Rectal smooth muscle tissue (tissue), 1 donor: ENCODE measurements around the gene ZCCHC3.

ENCODE experiments used
- H3K27ac ChIP-seq: one replicate; pipeline ENCODE4 v1.7.0; 2013; ENCODE audit warnings: low read depth, low read length, inconsistent platforms
- H3K27me3 ChIP-seq: one replicate; pipeline ENCODE4 v1.7.0; 2013; ENCODE audit warnings: low read length; ENCODE audit not compliant: control insufficient read depth, insufficient read depth
- H3K36me3 ChIP-seq: one replicate; pipeline ENCODE4 v1.7.0; 2013; ENCODE audit warnings: low read length; ENCODE audit not compliant: control insufficient read depth, insufficient read depth
- H3K4me1 ChIP-seq: one replicate; pipeline ENCODE4 v1.7.0; 2013; ENCODE audit warnings: low read length; ENCODE audit not compliant: control insufficient read depth, insufficient read depth
- H3K4me3 ChIP-seq: one replicate; pipeline ENCODE4 v1.7.0; 2013; ENCODE audit warnings: low read length
- H3K9ac ChIP-seq: one replicate; pipeline ENCODE4 v1.7.0; 2013; ENCODE audit warnings: low read length

The ZCCHC3 gene

GRCh38 chr20:346640-347316 is 49.4 kb downstream of the ZCCHC3 start, which contains the start of gene NRSN2:
TSS of gene NRSN2 (plus strand) at chr20:347111. CDS start at chr20:349644, 2,533 bp downstream.
- Histone ChIP-seq H3K27me3 (no peaks in the 10 kb centered on the region), H3K27ac (peak within 1 kb of the TSS; percentile 98), H3K36me3 (no peaks in the 10 kb centered on the region), H3K4me1 (no peaks in the 10 kb centered on the region), H3K9ac (peak within 1 kb of the TSS; percentile 94), H3K4me3 (peak within 1 kb of the TSS; percentile 92)

- Histone ChIP-seq H3K9ac (no peak overlapping the region), H3K36me3 (no peaks in the 10 kb centered on the region), H3K27ac (peak overlapping the region; percentile 98), H3K27me3 (no peaks in the 10 kb centered on the region), H3K4me3 (peak overlapping the region; percentile 92), H3K4me1 (no peaks in the 10 kb centered on the region)
Measured at GRCh38 chr20:347317-347639, 49.9 kb downstream of the ZCCHC3 start.

DNA sequence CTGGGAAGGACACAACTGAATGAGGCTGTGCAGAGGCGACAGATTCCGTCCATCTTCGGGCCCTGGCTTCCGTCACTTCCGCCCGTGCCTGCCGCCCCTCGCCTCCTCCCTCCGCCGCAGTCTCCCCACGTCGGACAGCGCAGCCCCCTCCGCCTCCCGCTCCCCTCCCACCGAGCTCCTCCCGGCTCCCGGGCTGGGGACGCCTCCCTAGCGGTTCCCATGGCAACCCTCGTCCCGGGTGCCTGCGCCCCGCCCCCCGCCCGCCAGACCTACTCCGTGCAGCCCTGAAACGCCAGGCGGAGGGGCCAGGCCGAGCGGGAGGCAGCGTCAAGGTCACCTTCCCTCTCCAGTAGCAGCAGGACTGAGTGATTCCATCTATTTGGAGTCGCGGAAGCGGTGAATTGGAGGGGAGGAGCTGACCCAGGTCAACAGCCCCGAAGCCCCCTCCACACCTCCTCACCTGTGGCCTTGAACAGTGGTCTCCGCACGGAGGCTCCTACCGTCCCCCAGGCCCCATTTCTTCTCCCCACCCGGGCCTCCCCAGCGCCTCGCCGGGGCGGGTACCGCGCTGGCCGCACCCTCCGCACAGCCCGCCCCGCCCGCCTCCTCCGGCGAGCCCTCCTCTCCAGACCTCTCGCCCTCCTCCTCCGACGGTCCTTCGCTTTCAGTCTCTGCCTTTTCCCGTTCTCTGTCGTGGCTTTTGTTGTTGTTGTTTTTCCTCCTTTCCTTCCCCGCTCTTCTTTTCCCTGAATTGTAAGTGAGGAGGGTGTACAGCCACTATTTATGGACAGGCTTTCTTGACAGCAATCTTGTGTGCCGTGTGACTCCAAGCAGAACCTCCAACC is 50.5 kb downstream of the ZCCHC3 start:
- Histone ChIP-seq H3K27ac (peak overlapping the region; percentile 98), H3K4me1 (no peaks in the 10 kb centered on the region), H3K9ac (peak overlapping the region; percentile 94), H3K36me3 (no peaks in the 10 kb centered on the region), H3K4me3 (peak overlapping the region; percentile 92), H3K27me3 (no peaks in the 10 kb centered on the region)

DNA sequence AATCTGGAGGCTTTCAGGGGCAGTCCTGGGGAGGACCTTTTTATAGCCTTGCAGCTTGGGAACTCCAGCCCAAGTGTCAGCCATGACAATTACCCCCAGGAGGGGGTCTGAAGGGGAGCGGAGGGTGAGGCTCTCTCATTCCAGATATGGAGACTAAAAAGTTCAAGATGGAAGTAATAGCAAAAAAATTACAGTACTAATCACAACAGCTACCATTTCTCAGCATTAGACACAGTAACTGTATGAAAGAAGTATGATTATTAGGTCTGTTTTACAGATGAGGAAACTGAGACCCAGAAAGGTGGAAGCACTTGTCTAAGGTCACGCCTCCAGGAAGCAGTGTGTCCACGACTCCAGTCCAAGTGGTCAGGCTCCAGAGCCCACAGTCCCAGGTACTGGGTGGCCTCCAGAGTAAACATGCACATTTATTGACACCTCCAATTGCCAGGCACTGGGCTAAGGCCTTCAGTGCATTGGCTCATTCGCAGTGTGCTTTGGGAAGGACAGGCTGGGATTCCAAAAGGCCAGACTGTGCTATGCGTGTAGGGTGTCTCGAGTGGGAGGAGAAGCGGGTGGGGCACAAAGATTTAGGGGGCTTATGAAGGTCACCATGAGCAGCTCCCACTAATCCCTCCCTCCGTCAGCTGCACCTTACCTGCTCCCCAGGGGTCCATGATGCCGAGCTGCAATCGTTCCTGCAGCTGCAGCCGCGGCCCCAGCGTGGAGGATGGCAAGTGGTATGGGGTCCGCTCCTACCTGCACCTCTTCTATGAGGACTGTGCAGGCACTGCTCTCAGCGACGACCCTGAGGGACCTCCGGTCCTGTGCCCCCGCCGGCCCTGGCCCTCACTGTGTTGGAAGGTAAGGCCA is 51.8 kb downstream of the ZCCHC3 start:
- Histone ChIP-seq H3K27me3 (no peaks in the 10 kb centered on the region), H3K27ac (peak overlapping the region; percentile 98), H3K9ac (no peak overlapping the region), H3K36me3 (no peaks in the 10 kb centered on the region), H3K4me1 (no peaks in the 10 kb centered on the region), H3K4me3 (peak overlapping the region; percentile 92)
